HG02623 (cell line): ENCODE measurements around the gene KXD1.

Experiments used
- ATAC-seq: cut with Tn5 transposase; IDR thresholded peaks from one replicate; pipeline ENCODE4 v1.9.1; 2021; ENCODE audit warnings: moderate library complexity; ENCODE audit not compliant: unreplicated experiment

The KXD1 gene

DNA sequence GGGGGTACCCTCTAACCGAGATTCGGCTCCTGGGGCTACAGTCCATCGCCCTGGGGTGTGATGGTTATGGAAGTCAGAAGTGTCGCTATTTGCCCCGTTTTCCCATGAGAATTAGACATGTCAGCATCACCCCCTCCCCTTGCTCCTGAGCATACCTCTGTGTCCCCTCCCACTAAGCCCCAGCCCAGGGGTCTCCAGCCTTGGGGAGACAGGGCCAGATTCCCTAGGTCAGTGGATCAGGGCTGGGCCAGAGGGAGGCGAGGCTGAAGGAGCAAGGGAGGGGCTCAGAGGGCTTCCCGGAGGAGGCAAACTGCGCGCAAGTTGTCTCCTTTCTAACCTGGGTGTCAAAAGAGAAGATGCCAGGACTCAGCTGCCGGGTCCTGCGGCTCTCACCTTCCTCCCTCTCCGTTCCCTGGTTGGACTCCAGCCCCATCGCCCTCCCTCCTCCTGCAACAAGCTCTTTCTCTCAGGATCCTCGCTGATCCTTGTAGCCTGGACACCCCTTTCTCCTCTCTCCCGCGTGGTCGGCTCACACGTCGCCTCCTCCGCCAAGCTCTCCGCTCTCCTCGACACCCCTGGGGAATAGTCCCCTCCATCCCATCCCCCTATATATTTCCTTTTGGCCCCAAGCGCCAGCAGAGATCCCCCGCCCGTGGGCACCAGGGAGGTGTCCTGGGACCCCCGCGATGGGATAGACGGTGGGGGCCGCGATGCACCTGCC, 54.5 kb downstream of the KXD1 start:
- ATAC-seq = no peak

DNA sequence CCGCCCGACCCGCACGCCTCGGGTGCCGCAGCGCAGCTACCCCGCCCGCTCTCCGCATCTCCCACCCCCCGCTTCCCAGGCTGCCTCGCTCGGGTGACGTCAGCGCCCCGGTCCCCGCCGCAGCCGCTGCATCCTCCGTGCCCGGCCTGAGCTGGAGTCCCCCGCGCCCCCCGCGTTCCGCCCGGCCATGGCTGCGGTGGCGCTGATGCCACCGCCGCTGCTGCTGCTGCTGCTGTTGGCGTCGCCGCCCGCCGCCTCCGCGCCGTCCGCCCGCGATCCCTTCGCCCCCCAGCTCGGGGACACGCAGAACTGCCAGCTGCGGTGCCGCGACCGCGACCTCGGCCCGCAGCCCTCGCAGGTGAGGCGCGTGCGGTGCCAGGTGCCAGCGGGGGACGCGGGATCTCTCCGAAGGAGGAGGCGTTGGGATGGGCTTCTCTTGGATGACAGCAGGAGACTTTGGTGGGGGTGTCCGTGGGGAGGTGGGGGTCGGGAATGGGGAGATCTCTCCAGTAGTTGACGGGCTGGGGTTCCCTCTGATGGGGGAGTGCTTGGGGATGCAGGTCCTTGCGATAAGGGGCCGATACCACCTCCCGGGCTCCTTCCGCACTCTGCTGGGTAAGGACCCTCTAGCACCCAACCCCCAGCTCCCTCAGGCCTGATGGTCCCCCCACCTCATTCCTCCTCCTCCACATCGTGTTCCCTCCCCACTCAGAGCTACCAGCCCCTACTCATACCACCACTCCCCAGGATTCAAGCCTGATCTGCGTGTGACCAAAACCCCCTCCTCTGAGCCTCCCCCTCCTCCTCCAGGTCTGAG, 55.3 kb downstream of the KXD1 start, which contains the start of gene TMEM59L:
TSS of gene TMEM59L (plus strand) at position 99 of the 817 bp plus-strand sequence. CDS start at position 188, 89 bp downstream.
- ATAC-seq = no peak

DNA sequence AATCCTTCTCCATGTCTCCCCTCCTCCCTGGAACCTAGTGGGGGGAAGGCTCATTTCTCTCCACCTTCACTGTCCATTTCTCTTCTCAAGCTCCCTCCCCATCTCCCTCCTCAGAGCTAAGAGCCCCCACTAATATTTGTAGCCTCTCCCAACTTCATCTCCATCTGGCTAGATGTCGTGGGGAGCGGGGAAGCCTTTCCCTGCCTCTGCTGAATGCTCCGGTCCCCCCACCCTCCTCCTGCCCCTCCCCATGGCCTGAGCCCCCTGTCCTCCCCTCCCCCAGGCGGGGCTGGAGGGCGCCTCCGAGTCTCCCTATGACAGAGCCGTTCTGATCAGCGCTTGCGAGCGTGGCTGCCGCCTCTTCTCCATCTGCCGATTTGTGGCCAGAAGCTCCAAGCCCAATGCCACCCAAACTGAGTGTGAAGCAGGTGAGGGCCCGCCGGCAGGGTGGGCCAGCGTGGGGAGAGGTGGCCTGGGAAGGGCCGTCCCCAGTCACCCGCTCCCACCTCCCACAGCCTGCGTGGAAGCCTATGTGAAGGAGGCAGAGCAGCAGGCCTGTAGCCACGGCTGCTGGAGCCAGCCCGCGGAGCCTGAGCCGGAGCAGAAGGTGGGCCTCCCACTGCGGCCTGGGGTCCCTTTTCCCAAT, 56.0 kb downstream of the KXD1 start:
- ATAC-seq = no peak

DNA sequence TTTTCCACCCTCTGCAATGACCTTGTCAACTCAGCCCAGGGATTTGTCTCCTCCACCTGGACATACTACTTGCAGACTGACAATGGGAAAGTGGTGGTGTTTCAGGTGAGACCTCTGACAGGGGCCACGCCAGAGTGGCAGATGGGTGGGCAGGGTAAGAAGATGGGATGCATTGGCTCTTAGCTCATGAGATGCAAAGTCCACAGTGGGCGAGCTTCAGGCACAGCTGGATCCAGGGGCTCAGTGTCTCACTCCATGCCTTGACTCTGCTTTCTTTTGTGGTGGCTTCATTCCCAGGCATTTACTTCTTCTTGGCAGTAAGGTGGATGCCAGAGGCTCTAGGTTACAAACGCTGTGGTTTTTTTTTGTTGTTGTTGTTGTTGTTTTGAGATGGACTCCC, 58.4 kb downstream of the KXD1 start:
- ATAC-seq = no peak

DNA sequence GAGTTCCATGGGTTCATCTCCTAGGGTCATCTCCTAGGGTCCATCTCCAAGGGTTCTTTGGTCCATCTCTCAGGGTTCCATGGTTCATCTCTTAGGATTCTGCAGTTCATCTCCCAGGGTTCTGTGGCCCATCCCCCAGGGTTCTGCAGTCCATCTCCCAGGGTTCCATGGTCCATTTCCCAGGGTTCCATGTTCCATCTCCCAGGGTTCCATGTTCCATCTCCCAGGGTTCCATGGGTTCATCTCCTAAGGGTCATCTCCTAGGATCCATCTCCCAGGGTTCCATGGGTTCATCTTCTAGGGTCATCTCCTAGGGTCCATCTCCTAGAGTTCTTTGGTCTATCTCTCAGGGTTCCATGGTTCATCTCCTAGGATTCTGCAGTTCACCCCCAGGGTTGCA, 59.9 kb downstream of the KXD1 start:
- ATAC-seq = no peak

DNA sequence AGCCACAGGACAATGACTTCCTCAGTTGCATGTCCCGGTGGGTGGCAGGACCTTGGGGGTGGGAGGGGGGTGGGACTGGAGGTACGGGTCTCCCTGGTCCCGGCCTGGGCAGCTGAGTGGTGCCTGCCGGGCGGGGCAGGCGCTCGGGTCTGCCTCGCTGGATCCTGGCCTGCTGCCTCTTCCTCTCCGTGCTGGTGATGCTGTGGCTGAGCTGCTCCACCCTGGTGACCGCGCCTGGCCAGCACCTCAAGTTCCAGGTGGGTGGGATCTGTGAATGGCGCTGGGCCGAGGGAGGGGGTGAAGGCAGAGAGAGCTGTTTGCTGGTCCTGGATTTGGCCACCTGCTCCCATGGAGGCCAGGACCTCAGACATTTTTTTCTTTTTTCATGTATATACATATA, 60.6 kb downstream of the KXD1 start:
- ATAC-seq = no peak
